Body of pancreas (tissue), 4 donors: ENCODE data around the gene MYOZ3.

Source experiments
- CTCF ChIP-seq, 7 experiments: fragments of 450-650 bp in 4 of 7; fragments of 200-600 bp in 3 of 7; sonication (generic) in 3 of 7; IDR thresholded peaks; one replicate each; pipeline ENCODE4 v1.5.1; 2016 to 2019; ENCODE audit warnings: antibody characterized with exemption in 7 of 7
- POLR2A ChIP-seq, 3 donors: fragments of 450-650 bp; IDR thresholded peaks; one replicate each; pipeline ENCODE4 v1.6.1; 2016; ENCODE audit warnings: antibody characterized with exemption in 3 of 3, mild to moderate bottlenecking in 2 of 3

GRCh38 chr5:150651382-150651781 is 9.7 kb upstream of the MYOZ3 start:
- TF ChIP-seq CTCF (IDR thresholded peaks at IDR 0.05) (no peak), POLR2A (IDR thresholded peaks at IDR 0.05) (no peak)
